SU-DHL-6 (cell line): ENCODE data around the gene AGXT2.

Source experiments
- EZH2phosphoT487 ChIP-seq: fragments of 200-600 bp; sonication (generic), shearing (Covaris generic); conservative IDR thresholded peaks from 2 replicates; pipeline ENCODE4 v1.6.1; 2018; ENCODE audit warnings: mild to moderate bottlenecking, antibody characterized with exemption, low read length, moderate library complexity, mixed read lengths
- TF ChIP-seq, protein P1 (sequence below): fragments of 200-600 bp; sonication (generic); IDR thresholded peaks from one replicate; pipeline ENCODE4 v1.5.1; 2017; ENCODE audit warnings: antibody characterized with exemption, mild to moderate bottlenecking, low read length, moderate library complexity; ENCODE audit not compliant: insufficient read depth, poor library complexity, severe bottlenecking

DNA sequence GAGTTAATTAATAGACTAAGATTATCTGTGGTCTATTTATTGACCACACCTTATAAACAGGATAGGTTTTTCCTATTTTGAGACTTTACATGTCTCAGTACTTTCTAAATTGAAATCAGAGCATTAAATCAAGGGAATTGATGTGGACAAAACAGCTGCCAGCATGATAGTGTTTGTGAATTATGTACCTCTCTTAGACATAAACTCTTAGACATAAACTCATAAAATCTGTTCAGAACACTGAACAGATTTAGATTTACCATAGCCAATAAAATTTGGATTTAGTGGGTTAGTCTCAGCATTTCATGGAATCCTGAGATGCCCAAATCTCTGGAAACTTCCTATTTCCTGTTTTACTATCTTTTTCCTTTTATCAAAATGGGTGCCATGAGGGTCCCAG is 11.5 kb upstream of the AGXT2 start:
- TF ChIP-seq, protein P1, sequence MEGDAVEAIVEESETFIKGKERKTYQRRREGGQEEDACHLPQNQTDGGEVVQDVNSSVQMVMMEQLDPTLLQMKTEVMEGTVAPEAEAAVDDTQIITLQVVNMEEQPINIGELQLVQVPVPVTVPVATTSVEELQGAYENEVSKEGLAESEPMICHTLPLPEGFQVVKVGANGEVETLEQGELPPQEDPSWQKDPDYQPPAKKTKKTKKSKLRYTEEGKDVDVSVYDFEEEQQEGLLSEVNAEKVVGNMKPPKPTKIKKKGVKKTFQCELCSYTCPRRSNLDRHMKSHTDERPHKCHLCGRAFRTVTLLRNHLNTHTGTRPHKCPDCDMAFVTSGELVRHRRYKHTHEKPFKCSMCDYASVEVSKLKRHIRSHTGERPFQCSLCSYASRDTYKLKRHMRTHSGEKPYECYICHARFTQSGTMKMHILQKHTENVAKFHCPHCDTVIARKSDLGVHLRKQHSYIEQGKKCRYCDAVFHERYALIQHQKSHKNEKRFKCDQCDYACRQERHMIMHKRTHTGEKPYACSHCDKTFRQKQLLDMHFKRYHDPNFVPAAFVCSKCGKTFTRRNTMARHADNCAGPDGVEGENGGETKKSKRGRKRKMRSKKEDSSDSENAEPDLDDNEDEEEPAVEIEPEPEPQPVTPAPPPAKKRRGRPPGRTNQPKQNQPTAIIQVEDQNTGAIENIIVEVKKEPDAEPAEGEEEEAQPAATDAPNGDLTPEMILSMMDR, result no peak
- no peak for TF ChIP-seq EZH2phosphoT487
